Measurements from ENCODE around the gene STK26.

GRCh38 chrX:132058975-132059374 is 35.9 kb downstream of the STK26 start:
- TF ChIP-seq CTCF (IDR thresholded peaks at IDR 0.05; ENCODE audit: poor library complexity, severe bottlenecking) (no peak), EZH2 (IDR thresholded peaks at IDR 0.05; ENCODE audit: borderline replicate concordance, insufficient read depth, low read length, poor library complexity, severe bottlenecking) (no peak), RAD21 (conservative IDR thresholded peaks at IDR 0.05) (no peak), POLR2AphosphoS5 (IDR thresholded peaks at IDR 0.05) (no peak), MXI1 (conservative IDR thresholded peaks at IDR 0.05; ENCODE audit: poor library complexity, severe bottlenecking) (no peak), SMC3 (conservative IDR thresholded peaks at IDR 0.05; ENCODE audit: poor library complexity) (no peak)
